Measurements from ENCODE around the gene OTUD1. TPM values are rescaled to one million over a fixed set of nuclear protein-coding genes. Genes with fewer than 3 reads are reported as not detected.

The OTUD1 gene
- total RNA-seq, 1 experiment from 2014 or later = 3.8 TPM

GRCh38 chr10:23399701-23400144 lies 39.2 kb upstream of the OTUD1 start:
- Histone ChIP-seq H4K5ac (ENCODE audit: insufficient read length, low read depth, low read length) (no peak overlapping the region), H3K56ac (ENCODE audit: insufficient read length, low read depth, low read length) (no peak overlapping the region), H3K18ac (ENCODE audit: insufficient read length, low read depth, low read length) (no peak overlapping the region), H3K23me2 (ENCODE audit: insufficient read length, low read depth, low read length, poor library complexity, severe bottlenecking) (no peaks in the 10 kb centered on the region), H3T11ph (ENCODE audit: low read length) (no peak overlapping the region), H2BK12ac (ENCODE audit: insufficient read length, low read depth, low read length) (no peak overlapping the region), H3K23ac (ENCODE audit: insufficient read length, low read depth, low read length) (no peak overlapping the region), H3K27ac (ENCODE audit: insufficient read length, low read depth, low read length) (no peak overlapping the region), H4K20me1 (ENCODE audit: control insufficient read depth, insufficient read depth, insufficient read length) (no peaks in the 10 kb centered on the region), H4K91ac (ENCODE audit: insufficient read length, low read depth, low read length) (no peak overlapping the region), H2AK5ac (ENCODE audit: insufficient read length, low read length) (no peak overlapping the region), H3K9me3 (ENCODE audit: control insufficient read depth, low read depth, low read length) (no peaks in the 10 kb centered on the region), H3K4me2 (ENCODE audit: insufficient read depth, insufficient read length, low read length) (no peak overlapping the region), H2BK15ac (ENCODE audit: low read depth, low read length) (no peak overlapping the region), H3K27me3 (ENCODE audit: insufficient read depth, low read length) (no peaks in the 10 kb centered on the region), H3K14ac (ENCODE audit: insufficient read depth, low read length) (no peak overlapping the region), H4K8ac (replicated peaks; ENCODE audit: insufficient read length, low read depth, low read length) (no peak overlapping the region), H3K79me2 (ENCODE audit: insufficient read depth, low read length) (no peaks in the 10 kb centered on the region), H3K79me1 (ENCODE audit: insufficient read depth, low read depth, low read length, poor library complexity, severe bottlenecking) (no peaks in the 10 kb centered on the region), H2BK120ac (ENCODE audit: low read depth, low read length, poor library complexity, severe bottlenecking) (no peak overlapping the region), H2BK5ac (ENCODE audit: insufficient read length, low read length) (no peak overlapping the region), H2AFZ (ENCODE audit: low read length) (no peak overlapping the region), H2BK20ac (ENCODE audit: low read depth, low read length, poor library complexity, severe bottlenecking) (no peak overlapping the region), H3K4me1 (ENCODE audit: insufficient read depth, low read length) (peaks cover 2% of the 10 kb centered on the region; the same call in 1 of the 2 replicates), H3K9ac (ENCODE audit: extremely low read depth, insufficient read length, low read length) (no peak overlapping the region), H3K4ac (ENCODE audit: low read depth, low read length) (no peak overlapping the region)
- WGBS (ENCODE audit: extremely low coverage, insufficient read length, low lambda C conversion rate) = no CpG with 5 or more reads among the region's 7 CpGs
- H3K9me3 Mint-ChIP-seq = no peaks in the 10 kb centered on the region
- H3K4me3 Mint-ChIP-seq = no peak overlapping the region
- no peaks in the 10 kb centered on the region for H3K27me3 Mint-ChIP-seq (ENCODE audit: low read depth)
- no peak for TF ChIP-seq CTCF (conservative IDR thresholded peaks at IDR 0.05)
- no peak overlapping the region for H3K27ac Mint-ChIP-seq
- DNase-seq = no peak
- H3K4me1 Mint-ChIP-seq = peaks cover 3 to 7% of the 10 kb centered on the region in 2 experiments
- H3K36me3 Mint-ChIP-seq (ENCODE audit: insufficient read depth in 1 of 3, low read depth in 3 of 3) = no peaks in the 10 kb centered on the region
